ENCODE data around the gene LMO7.
A peak's percentile ranks its signal among the peaks of the same experiment; 100 is the strongest.

The LMO7 gene

GRCh38 chr13:75656425-75656989 lies 20.4 kb downstream of the LMO7 start:
- no peak for DNase-seq (ENCODE audit: low read depth)
- no peak overlapping the region for H3K4me3 ChIP-seq (replicated peaks; ENCODE audit: low read depth, low read length)
- no peak for TF ChIP-seq CTCF (IDR thresholded peaks at IDR 0.05; ENCODE audit: low read length, missing control alignments)

GRCh38 chr13:75657111-75657510 lies 21.0 kb downstream of the LMO7 start:
- no peak for DNase-seq (ENCODE audit: low read depth)
- no peak overlapping the region for H3K4me3 ChIP-seq (replicated peaks; ENCODE audit: low read depth, low read length)
- TF ChIP-seq CTCF (IDR thresholded peaks at IDR 0.05; ENCODE audit: low read length, missing control alignments), result no peak

- DNase-seq (ENCODE audit: low read depth), result no peak
- no peak overlapping the region for H3K4me3 ChIP-seq (replicated peaks; ENCODE audit: low read depth, low read length)
- TF ChIP-seq CTCF (IDR thresholded peaks at IDR 0.05; ENCODE audit: low read length, missing control alignments), result no peak
These were observed 24.6 kb downstream of the LMO7 start for GRCh38 chr13:75660694-75661093.

- H3K4me3 ChIP-seq (replicated peaks; ENCODE audit: low read depth, low read length), result no peak overlapping the region
- no peak for TF ChIP-seq CTCF (IDR thresholded peaks at IDR 0.05; ENCODE audit: low read length, missing control alignments)
- DNase-seq (ENCODE audit: low read depth), result no peak
These were observed 25.3 kb downstream of the LMO7 start for GRCh38 chr13:75661443-75661842.

GRCh38 chr13:75666646-75667351 lies 30.7 kb downstream of the LMO7 start:
- TF ChIP-seq CTCF (IDR thresholded peaks at IDR 0.05; ENCODE audit: low read length, missing control alignments), result no peak
- peak; percentile 66 for DNase-seq (ENCODE audit: low read depth)
- no peak overlapping the region for H3K4me3 ChIP-seq (replicated peaks; ENCODE audit: low read depth, low read length)

GRCh38 chr13:75669706-75670105 lies 33.6 kb downstream of the LMO7 start:
- no peak for DNase-seq (ENCODE audit: low read depth)
- no peak overlapping the region for H3K4me3 ChIP-seq (replicated peaks; ENCODE audit: low read depth, low read length)
- no peak for TF ChIP-seq CTCF (IDR thresholded peaks at IDR 0.05; ENCODE audit: low read length, missing control alignments)

- DNase-seq (ENCODE audit: low read depth), result no peak
- no peak overlapping the region for H3K4me3 ChIP-seq (replicated peaks; ENCODE audit: low read depth, low read length)
- TF ChIP-seq CTCF (IDR thresholded peaks at IDR 0.05; ENCODE audit: low read length, missing control alignments), result no peak
These were observed 34.4 kb downstream of the LMO7 start for GRCh38 chr13:75670496-75670895.
